ENCODE data around the gene LATS2.
"Not testable (repeated sequence)": the region's sequence is repeated elsewhere in the genome, so short reads cannot be mapped to it uniquely, and the experiment has no call there.

Gene LATS2

DNA sequence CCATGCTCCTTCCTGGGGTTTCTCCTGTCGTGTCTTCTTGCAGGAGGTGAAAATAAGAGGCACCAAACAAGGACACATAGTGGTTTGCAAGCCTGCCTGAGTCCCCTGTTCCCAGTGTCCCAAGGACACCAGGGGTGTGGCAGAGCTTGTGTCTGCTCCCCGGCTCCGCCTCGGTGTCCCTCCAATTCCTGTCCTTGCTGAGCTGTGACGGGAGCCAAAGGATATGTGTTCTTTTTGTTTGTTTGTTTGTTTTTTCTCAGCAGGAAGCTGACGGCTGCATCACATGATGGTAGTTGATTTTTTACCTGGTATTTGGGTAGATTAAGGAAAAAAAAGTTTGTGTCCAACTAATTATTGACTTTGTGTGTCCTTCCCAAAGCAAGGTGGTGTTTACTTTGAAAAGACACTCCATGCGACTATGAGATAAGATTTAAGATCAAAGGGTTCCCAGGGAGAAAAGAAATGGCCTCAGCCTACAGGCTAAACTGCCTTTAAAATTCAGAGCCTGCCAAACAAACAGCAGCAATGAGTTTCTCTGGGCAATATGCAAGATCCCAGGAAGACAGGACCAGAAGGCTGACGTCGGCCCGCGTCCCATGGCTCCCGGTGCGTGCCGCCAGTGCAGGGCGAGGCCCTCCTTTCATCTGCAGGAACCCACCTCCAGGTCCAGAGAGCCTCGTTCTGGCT lies 108.0 kb downstream of the LATS2 start:
- no peaks in the 10 kb centered on the region for H3K79me2 ChIP-seq (ENCODE audit: insufficient read depth, low read depth)
- H3K9ac ChIP-seq = no peak overlapping the region
- no peaks in the 10 kb centered on the region for H3K27me3 ChIP-seq (ENCODE audit: insufficient read depth, low read depth)
- no peaks in the 10 kb centered on the region for H3K36me3 ChIP-seq (ENCODE audit: insufficient read depth)
- H3K27ac ChIP-seq = no peak overlapping the region
- no peaks in the 10 kb centered on the region for H3K4me1 ChIP-seq (ENCODE audit: low read depth, poor library complexity, severe bottlenecking)
- H3K4me2 ChIP-seq = no peak overlapping the region
- TF ChIP-seq, protein P1, sequence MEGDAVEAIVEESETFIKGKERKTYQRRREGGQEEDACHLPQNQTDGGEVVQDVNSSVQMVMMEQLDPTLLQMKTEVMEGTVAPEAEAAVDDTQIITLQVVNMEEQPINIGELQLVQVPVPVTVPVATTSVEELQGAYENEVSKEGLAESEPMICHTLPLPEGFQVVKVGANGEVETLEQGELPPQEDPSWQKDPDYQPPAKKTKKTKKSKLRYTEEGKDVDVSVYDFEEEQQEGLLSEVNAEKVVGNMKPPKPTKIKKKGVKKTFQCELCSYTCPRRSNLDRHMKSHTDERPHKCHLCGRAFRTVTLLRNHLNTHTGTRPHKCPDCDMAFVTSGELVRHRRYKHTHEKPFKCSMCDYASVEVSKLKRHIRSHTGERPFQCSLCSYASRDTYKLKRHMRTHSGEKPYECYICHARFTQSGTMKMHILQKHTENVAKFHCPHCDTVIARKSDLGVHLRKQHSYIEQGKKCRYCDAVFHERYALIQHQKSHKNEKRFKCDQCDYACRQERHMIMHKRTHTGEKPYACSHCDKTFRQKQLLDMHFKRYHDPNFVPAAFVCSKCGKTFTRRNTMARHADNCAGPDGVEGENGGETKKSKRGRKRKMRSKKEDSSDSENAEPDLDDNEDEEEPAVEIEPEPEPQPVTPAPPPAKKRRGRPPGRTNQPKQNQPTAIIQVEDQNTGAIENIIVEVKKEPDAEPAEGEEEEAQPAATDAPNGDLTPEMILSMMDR (conservative IDR thresholded peaks at IDR 0.05; ENCODE audit: low read depth, low read length) = no peak
- H2AFZ ChIP-seq (ENCODE audit: low read depth) = no peak overlapping the region
- H3K4me3 ChIP-seq (IDR thresholded peaks at IDR 0.05; ENCODE audit: insufficient read depth, low read depth, low read length) = no peak overlapping the region
- no peaks in the 10 kb centered on the region for H4K20me1 ChIP-seq (ENCODE audit: insufficient read depth)

DNA sequence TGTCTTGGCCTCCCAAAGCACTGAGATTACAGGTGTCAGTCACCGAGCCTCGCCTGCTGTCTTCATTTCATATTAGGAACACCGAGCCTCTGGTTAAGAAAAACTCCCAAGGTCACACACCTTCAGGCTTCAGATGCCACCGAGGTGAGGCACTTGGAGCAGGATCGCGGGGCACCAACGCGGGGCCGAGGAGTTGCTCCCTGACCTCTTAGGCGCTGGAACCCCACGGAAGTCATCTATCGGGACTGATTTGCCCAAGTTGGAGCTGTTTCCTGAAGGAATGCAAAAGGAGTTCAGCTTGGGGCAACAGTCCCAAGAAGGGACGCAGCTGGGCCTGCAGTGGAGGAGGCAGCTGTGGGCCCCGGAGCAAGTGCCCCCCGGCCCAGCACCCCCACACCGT lies 108.5 kb downstream of the LATS2 start:
- Histone ChIP-seq H4K20me1 (ENCODE audit: insufficient read depth) (no peaks in the 10 kb centered on the region), H3K9ac (no peak overlapping the region), H3K27me3 (ENCODE audit: insufficient read depth, low read depth) (no peaks in the 10 kb centered on the region), H3K79me2 (ENCODE audit: insufficient read depth, low read depth) (no peaks in the 10 kb centered on the region), H2AFZ (ENCODE audit: low read depth) (no peak overlapping the region), H3K4me3 (IDR thresholded peaks at IDR 0.05; ENCODE audit: insufficient read depth, low read depth, low read length) (no peak overlapping the region), H3K27ac (no peak overlapping the region), H3K4me2 (no peak overlapping the region), H3K36me3 (ENCODE audit: insufficient read depth) (no peaks in the 10 kb centered on the region), H3K4me1 (ENCODE audit: low read depth, poor library complexity, severe bottlenecking) (no peaks in the 10 kb centered on the region)
- TF ChIP-seq, protein P1 (conservative IDR thresholded peaks at IDR 0.05; ENCODE audit: low read depth, low read length) = no peak

DNA sequence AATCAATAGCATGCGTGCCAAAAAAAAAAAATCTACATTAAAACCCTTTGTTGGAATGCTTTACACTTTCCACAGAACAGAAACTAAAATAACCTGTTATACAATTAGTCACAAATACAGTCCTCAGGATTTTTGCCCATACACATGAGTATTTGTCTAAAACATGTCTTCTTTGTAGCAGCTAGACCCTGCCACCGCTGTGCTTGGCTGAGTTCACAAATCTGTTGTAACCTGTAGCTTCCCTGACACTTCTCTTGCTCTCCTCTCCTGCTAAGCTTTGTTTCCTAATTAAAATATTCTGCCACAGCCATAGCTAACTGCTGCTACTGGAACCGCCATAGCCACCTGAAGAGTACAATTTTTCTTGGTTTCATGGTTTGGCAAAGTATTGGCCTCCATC lies 113.4 kb downstream of the LATS2 start:
- not testable (repeated sequence) for H3K27me3 ChIP-seq (ENCODE audit: insufficient read depth, low read depth); H3K79me2 ChIP-seq (ENCODE audit: insufficient read depth, low read depth); H3K4me1 ChIP-seq (ENCODE audit: low read depth, poor library complexity, severe bottlenecking); H3K27ac ChIP-seq; H3K9ac ChIP-seq; H3K36me3 ChIP-seq (ENCODE audit: insufficient read depth); H3K4me3 ChIP-seq (IDR thresholded peaks at IDR 0.05; ENCODE audit: insufficient read depth, low read depth, low read length); H3K4me2 ChIP-seq; H2AFZ ChIP-seq (ENCODE audit: low read depth); H4K20me1 ChIP-seq (ENCODE audit: insufficient read depth)

DNA sequence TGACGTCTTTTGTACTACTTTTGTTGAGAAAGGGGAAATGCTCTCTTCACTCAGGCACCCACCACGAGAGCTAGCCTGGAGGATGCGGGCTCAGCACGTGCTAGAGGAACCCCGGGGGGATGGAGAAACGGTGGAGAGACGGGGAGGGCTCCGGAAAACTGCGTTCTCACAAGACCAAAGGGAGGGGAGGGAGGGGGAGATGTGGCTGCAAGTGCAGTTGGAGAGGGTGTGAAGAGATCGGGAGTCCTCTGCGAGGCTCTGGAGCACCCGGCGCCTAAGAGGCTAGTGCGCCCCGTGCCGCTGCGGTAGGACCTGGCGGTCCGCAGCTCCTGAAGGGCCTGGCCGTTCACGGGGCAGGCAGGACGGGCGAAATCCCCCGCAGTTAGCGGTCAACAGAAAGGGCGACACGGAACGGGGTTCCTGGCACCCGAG lies 115.4 kb downstream of the LATS2 start:
- Histone ChIP-seq H3K9ac (no peak overlapping the region), H3K4me2 (no peak overlapping the region), H3K36me3 (ENCODE audit: insufficient read depth) (no peaks in the 10 kb centered on the region), H3K4me3 (IDR thresholded peaks at IDR 0.05; ENCODE audit: insufficient read depth, low read depth, low read length) (no peak overlapping the region), H4K20me1 (ENCODE audit: insufficient read depth) (no peaks in the 10 kb centered on the region), H3K27ac (no peak overlapping the region), H3K27me3 (ENCODE audit: insufficient read depth, low read depth) (no peaks in the 10 kb centered on the region), H3K4me1 (ENCODE audit: low read depth, poor library complexity, severe bottlenecking) (peaks cover 3% of the 10 kb centered on the region), H3K79me2 (ENCODE audit: insufficient read depth, low read depth) (no peaks in the 10 kb centered on the region), H2AFZ (ENCODE audit: low read depth) (no peak overlapping the region)
- TF ChIP-seq, protein P1 (conservative IDR thresholded peaks at IDR 0.05; ENCODE audit: low read depth, low read length) = no peak

DNA sequence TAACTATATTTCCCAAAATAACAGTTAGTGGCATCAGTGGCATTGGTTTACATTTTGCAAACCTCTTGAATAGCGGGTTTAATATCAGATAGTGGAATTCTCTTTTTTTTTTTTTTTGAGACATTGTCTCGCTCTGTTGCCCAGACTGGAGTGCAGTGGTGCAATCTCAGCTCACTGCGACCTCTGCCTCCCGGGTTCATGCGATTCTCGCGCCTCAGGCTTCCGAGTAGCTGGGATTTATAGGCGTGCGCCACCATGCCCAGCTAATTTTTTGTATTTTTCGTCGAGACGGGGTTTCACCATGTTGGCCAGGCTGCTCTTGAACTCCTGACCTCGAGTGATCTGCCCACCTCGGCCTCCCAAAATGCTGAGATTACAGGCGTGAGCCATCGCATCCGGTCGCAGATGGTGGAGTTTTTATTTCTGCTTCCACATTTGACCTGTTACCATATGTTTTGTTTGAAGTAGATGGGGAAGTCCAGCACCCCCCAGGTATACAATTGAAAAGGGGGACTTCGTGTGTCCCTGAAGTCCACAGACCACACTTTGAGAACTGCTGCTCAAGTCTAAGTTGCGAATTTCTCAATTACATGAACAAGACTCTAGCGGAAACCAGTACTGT lies 118.3 kb downstream of the LATS2 start:
- Histone ChIP-seq H3K4me1 (ENCODE audit: low read depth, poor library complexity, severe bottlenecking) (peaks cover 3% of the 10 kb centered on the region), H3K27me3 (ENCODE audit: insufficient read depth, low read depth) (no peaks in the 10 kb centered on the region), H3K4me3 (IDR thresholded peaks at IDR 0.05; ENCODE audit: insufficient read depth, low read depth, low read length) (no peak overlapping the region), H3K79me2 (ENCODE audit: insufficient read depth, low read depth) (no peaks in the 10 kb centered on the region), H2AFZ (ENCODE audit: low read depth) (peak overlapping the region; percentile 79; the same call in 1 of the 2 replicates), H3K27ac (no peak overlapping the region), H4K20me1 (ENCODE audit: insufficient read depth) (no peaks in the 10 kb centered on the region), H3K36me3 (ENCODE audit: insufficient read depth) (no peaks in the 10 kb centered on the region), H3K9ac (no peak overlapping the region), H3K4me2 (0 out of 2 replicates have a peak overlapping the region, but pooled peaks have one; percentile 36)
- TF ChIP-seq, protein P1 (conservative IDR thresholded peaks at IDR 0.05; ENCODE audit: low read depth, low read length) = no peak

DNA sequence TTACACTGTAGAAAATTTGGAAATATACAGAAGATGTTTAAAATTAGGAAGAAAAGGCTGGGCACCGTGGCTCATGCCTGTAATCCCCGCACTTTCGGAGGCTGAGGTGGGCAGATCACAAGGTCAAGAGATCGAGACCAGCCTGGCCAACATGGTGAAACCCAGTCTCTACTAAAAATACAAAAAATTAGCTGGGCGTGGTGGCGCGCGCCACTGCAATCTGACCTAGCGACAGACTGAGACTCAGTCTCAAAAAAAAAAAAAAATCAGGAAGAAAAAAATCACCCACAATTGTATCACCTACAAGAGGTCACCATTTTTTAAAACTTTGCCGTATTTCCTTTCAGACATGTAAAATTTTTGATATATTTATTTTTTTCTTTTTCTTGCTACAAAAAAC lies 120.9 kb downstream of the LATS2 start:
- H4K20me1 ChIP-seq (ENCODE audit: insufficient read depth); H3K4me2 ChIP-seq; H2AFZ ChIP-seq (ENCODE audit: low read depth); H3K4me3 ChIP-seq (IDR thresholded peaks at IDR 0.05; ENCODE audit: insufficient read depth, low read depth, low read length); H3K27me3 ChIP-seq (ENCODE audit: insufficient read depth, low read depth); H3K9ac ChIP-seq; H3K36me3 ChIP-seq (ENCODE audit: insufficient read depth); H3K27ac ChIP-seq; H3K4me1 ChIP-seq (ENCODE audit: low read depth, poor library complexity, severe bottlenecking); H3K79me2 ChIP-seq (ENCODE audit: insufficient read depth, low read depth): not testable (repeated sequence)

All from KMS-11 (cell line).